ENCODE measurements around the gene SIAH1. TPM values are rescaled to one million over a fixed set of nuclear protein-coding genes. Genes with fewer than 3 reads are reported as not detected.

SIAH1 gene
- polyA plus RNA-seq = 91.3 and 96.6 TPM in 2 replicates
- 157 and 166 TPM in 2 replicates for polyA minus RNA-seq

GRCh38 chr16:48385253-48386150, at the start of gene SIAH1:
SIAH1 (minus strand) TSS chr16:48385413; CDS start chr16:48362428, 22,985 bp downstream.
- H2AFZ ChIP-seq (ENCODE audit: low read depth, low read length) = peak within 1 kb of the TSS; percentile 44
- no peaks in the 10 kb centered on the region for H3K27me3 ChIP-seq (ENCODE audit: insufficient read depth, low read depth, low read length)
- peak within 1 kb of the TSS; percentile 91 for H3K27ac ChIP-seq (ENCODE audit: low read length)
- no peaks in the 10 kb centered on the region for H3K9me3 ChIP-seq (ENCODE audit: low read length)
- peaks cover 39% of the 10 kb centered on the region for H3K79me2 ChIP-seq (replicated peaks; ENCODE audit: insufficient read depth, low read length)
- TF ChIP-seq EP300 (conservative IDR thresholded peaks at IDR 0.05; ENCODE audit: poor library complexity, severe bottlenecking) (peak; percentile 68), SMC3 (conservative IDR thresholded peaks at IDR 0.05; ENCODE audit: poor library complexity) (peak; percentile 37), POLR2AphosphoS5 (IDR thresholded peaks at IDR 0.05) (peak; percentile 92), REST (IDR thresholded peaks at IDR 0.05; ENCODE audit: borderline replicate concordance) (peak; percentile 76), TAF1 (IDR thresholded peaks at IDR 0.05; ENCODE audit: low read depth) (peak; percentile 86), RAD21 (conservative IDR thresholded peaks at IDR 0.05) (peak; percentile 47), CTCF (IDR thresholded peaks at IDR 0.05; ENCODE audit: poor library complexity, severe bottlenecking) (peak; percentile 44), EZH2 (IDR thresholded peaks at IDR 0.05; ENCODE audit: borderline replicate concordance, insufficient read depth, low read length, poor library complexity, severe bottlenecking) (no peak), MXI1 (conservative IDR thresholded peaks at IDR 0.05; ENCODE audit: poor library complexity, severe bottlenecking) (peak; percentile 90)
- H3K4me2 ChIP-seq (ENCODE audit: low read length) = peak within 1 kb of the TSS; percentile 87
- no peaks in the 10 kb centered on the region for H3F3A ChIP-seq (ENCODE audit: insufficient read depth, low read length, poor library complexity, severe bottlenecking)
- H4K20me1 ChIP-seq (ENCODE audit: insufficient read depth) = no peaks in the 10 kb centered on the region
- peak within 1 kb of the TSS; percentile 94 for H3K9ac ChIP-seq (ENCODE audit: low read length)
- H3K36me3 ChIP-seq (ENCODE audit: insufficient read depth, low read length) = no peaks in the 10 kb centered on the region
- H3K9me2 ChIP-seq (ENCODE audit: insufficient read depth, low read length) = no peaks in the 10 kb centered on the region
- peak within 1 kb of the TSS; percentile 93 for H3K4me3 ChIP-seq (ENCODE audit: low read length)

GRCh38 chr16:48434653-48435317, 49.6 kb upstream of the SIAH1 start:
- H3K36me3 ChIP-seq (ENCODE audit: insufficient read depth, low read length) = no peaks in the 10 kb centered on the region
- TF ChIP-seq TAF1 (IDR thresholded peaks at IDR 0.05; ENCODE audit: low read depth) = no peak
- TF ChIP-seq POLR2AphosphoS5 (IDR thresholded peaks at IDR 0.05) = no peak
- TF ChIP-seq REST (IDR thresholded peaks at IDR 0.05; ENCODE audit: borderline replicate concordance) = no peak
- TF ChIP-seq MXI1 (conservative IDR thresholded peaks at IDR 0.05; ENCODE audit: poor library complexity, severe bottlenecking) = no peak
- TF ChIP-seq CTCF (IDR thresholded peaks at IDR 0.05; ENCODE audit: poor library complexity, severe bottlenecking) = no peak
- TF ChIP-seq RAD21 (conservative IDR thresholded peaks at IDR 0.05) = no peak
- TF ChIP-seq EZH2 (IDR thresholded peaks at IDR 0.05; ENCODE audit: borderline replicate concordance, insufficient read depth, low read length, poor library complexity, severe bottlenecking) = no peak
- TF ChIP-seq SMC3 (conservative IDR thresholded peaks at IDR 0.05; ENCODE audit: poor library complexity) = no peak
- TF ChIP-seq EP300 (conservative IDR thresholded peaks at IDR 0.05; ENCODE audit: poor library complexity, severe bottlenecking) = no peak
- H3K9me3 ChIP-seq (ENCODE audit: low read length) = no peaks in the 10 kb centered on the region
- no peaks in the 10 kb centered on the region for H4K20me1 ChIP-seq (ENCODE audit: insufficient read depth)
- no peak overlapping the region for H2AFZ ChIP-seq (ENCODE audit: low read depth, low read length)
- no peak overlapping the region for H3K9ac ChIP-seq (ENCODE audit: low read length)
- H3K79me2 ChIP-seq (replicated peaks; ENCODE audit: insufficient read depth, low read length) = no peaks in the 10 kb centered on the region
- no peak overlapping the region for H3K27ac ChIP-seq (ENCODE audit: low read length)
- H3K4me2 ChIP-seq (ENCODE audit: low read length) = no peak overlapping the region
- H3K4me3 ChIP-seq (ENCODE audit: low read length) = no peak overlapping the region
- no peaks in the 10 kb centered on the region for H3F3A ChIP-seq (ENCODE audit: insufficient read depth, low read length, poor library complexity, severe bottlenecking)
- H3K27me3 ChIP-seq (ENCODE audit: insufficient read depth, low read depth, low read length) = no peaks in the 10 kb centered on the region
- H3K9me2 ChIP-seq (ENCODE audit: insufficient read depth, low read length) = no peaks in the 10 kb centered on the region

Measured in neural cell (in vitro differentiated cells).